SW 1271 (cell line): ENCODE results near the gene SLC38A6.
A peak's percentile ranks its signal among the peaks of the same experiment; 100 is the strongest.

Source experiments
- DNase-seq, 2 experiments: peaks; one replicate each; lab custom pipeline; 2025; lab: John Stamatoyannopoulos, UW

SLC38A6 gene

DNA sequence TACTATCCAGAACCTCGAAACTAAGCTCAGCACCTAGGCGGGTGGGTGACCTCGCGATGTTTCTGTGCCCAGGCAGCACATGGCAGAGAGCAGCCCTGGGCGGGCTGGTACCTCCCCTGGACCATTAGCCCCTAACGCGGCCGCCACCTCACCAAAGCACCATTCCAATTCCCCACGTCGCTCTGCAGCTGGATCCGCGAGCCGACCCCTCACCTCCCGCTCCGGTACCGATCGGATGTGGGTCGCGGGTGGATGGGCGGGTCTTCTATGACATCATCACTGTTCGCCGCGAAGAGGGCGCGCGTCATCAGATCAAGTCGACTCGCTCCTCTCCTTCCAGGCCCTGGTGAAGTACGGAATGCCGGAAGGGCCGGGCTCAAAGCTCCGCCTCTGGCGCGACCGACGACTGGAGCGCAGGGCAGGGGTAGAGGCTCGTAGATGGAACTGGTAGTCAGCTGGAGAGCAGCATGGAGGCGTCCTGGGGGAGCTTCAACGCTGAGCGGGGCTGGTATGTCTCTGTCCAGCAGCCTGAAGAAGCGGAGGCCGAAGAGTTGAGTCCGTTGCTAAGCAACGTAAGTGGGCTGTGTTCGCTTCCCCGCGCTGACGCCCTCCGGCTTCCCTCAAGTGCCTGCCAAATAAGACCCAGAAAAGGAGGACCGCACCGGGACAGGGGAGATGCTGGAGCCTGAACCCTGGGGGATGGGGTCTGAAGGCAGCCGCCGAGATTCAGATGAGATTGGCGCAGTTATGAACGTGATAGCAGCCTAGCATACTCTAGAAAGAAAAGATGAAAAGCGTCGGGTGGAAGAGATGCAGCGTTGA is at the start of gene SLC38A6, which contains the start of gene TRMT5:
TSS of gene SLC38A6 (plus strand) at position 435 of the 822 bp plus-strand sequence. CDS start at position 468, 33 bp downstream.
TSS of gene TRMT5 (minus strand) at position 269 of the 822 bp plus-strand sequence. CDS start at position 163, 106 bp downstream.
- DNase-seq, result peak; percentile 91 to 93

DNA sequence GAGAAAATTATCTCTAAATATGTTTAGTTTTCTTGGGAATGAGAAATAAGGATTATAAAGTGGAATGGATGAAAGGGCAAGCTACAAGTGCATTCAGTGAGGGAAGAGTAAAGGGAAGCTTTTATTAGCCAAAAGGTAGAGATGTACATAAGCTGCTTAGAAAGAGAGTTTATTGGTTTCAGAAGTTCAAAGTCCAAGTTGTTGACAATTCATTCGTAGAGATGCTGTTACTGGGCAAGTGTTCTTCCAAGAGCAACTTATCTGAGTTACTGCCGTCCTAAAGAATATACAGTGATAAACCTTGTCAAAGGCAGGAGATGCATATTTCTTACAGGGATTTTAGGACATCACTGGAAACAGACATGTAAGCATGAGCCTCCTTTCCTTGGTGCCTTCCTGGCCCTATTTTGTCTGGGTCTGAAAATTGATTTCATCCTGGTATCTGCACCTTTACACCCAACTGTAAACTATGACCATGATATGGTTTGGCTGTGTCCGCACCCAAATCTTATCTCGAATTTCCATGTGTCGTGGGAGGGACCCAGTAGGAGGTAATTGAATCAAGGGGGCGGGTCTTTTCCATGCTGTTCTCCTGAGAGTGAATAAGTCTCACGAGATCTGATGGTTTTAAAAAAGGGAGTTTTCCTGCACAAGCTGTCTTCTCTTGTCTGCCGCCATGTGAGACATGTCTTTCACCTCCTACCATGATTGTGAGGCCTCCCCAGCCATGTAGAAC is 47.0 kb upstream of the SLC38A6 start:
- no peak for DNase-seq

DNA sequence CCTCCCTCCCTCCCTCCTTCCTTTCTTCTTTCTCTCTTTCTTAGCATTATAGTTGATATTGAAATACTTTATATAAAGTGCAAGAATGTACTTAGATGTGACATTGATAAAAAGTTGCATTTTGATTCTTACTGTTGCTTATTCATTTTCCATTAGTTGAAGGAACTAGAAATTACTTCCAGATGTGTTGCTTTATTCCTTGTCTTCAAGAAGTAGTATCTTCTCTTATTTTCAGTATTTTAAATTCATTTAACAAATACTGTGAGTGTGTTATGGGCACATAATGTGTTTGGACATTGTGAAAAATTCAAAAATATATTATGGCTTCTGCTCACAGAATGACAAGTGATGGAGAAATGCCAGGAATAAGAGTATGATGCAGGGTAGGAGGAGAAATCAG is 45.7 kb upstream of the SLC38A6 start:
- DNase-seq, result no peak

DNA sequence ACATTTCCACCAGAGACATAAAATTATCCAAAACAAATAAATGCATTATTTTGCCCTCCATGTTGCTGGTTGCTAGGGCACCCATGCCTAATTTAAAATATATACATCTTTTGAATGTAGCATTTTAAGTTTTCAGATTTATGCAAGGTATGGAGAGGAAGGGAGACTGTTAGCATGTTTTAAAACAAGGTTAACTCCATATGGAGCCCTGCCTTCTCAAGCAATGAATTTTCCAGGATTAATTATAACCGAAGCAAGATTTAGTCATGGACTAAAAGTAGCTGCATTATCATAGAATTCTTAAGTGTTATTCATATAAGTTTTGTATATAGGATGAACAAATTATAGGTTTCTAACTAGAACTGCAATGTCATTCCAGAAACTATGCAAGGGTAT is 37.4 kb upstream of the SLC38A6 start:
- DNase-seq, result no peak

DNA sequence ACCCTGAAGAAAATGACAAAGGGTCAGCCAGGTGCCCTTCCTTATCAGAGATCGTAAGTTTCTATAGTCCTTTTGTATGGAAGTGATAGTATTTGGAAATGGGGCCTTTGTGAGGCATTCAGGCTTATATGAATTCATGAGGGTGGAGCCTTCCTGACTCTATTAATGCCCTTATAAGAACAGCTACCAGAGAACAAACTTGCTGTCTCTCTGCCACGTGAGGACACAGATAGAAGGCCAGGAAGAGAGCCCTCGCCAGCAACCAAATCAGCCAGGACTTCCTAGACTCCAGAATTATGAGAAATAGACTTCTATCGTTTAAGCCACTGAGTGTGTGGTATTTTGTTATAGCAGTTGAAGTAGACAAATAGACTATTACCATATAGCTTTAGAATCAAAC is 36.8 kb upstream of the SLC38A6 start:
- no peak for DNase-seq

DNA sequence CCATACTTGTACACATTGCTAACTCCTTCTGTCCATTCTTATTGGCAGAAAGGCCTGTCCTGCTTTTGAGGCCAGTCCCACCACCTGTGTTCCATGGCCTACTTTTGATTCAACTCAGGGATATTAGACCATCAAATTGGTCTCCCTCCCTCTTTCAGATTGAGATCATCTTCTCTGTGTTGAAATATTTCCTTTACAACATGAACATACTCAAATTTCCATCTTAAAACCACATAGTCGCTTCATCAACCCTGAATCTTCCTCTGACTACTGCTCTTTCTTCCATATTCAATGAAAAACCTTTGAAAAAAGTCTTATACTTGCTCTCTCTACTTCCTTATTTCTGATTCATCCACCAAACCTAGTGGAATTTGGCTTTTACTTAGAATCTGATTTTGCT is 35.1 kb upstream of the SLC38A6 start:
- DNase-seq, result no peak

- no peak for DNase-seq
Observed at GRCh38 chr14:60946773-60947172, 34.3 kb upstream of the SLC38A6 start.

GRCh38 chr14:60951776-60952435 is 29.1 kb upstream of the SLC38A6 start:
- DNase-seq, result no peak

DNA sequence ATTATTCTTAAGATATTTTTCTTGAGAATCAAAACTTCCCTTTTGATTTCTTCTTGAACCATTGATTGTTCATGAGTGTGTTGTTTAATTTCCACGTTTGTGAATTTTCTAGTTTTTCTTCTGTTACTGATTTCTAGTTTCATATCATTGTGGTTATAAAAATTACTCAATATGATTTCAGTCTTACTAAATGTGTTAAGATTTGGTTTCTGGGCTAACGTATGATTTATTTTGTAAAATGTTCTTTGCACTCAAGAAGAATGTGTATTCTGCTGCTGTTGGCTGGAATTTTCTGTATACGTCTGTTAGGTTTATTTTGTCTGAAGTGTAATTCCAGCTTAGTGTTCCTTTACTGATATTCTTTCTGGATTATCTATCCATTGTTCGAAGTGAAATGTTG is 24.8 kb upstream of the SLC38A6 start:
- DNase-seq, result no peak

DNA sequence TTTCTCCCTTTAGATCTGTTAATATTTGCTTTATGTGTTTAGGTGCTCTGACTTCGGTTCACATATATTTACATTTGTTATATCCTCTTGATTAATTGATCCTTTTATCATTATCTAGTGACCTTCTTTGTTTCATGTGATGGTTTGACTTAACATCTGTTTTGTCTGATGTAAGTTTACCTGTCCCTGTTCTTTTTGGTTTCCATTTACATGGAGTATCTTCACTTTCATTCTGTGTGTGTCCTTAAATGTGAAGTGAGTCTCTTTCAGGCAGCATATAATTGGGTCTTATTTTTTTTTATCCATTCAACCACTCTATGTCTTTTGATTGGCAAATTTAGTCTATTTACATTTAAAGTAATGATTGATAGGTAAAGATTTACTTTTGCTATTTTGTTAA is 24.4 kb upstream of the SLC38A6 start:
- no peak for DNase-seq

GRCh38 chr14:60958146-60958545 is 22.9 kb upstream of the SLC38A6 start:
- DNase-seq, result no peak

DNA sequence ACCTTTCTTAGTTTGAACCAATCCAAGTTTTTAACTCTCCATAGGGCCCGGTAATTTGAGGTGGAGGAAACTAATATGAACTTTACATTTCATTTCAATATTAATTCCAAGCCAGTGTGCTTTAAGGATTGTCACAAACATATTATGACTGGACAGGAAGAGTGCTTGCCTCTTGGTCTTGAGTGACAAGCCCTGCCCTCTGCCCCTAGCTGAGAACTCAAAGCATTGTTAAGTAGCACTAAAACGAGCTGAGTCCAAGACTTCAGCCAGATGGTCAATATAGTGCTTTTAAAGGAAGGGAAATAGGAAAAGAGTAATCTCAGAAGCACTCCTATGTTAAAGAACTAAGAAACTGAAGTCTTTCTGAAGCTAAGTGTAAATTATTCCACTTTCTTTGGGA is 17.3 kb upstream of the SLC38A6 start:
- DNase-seq, result no peak

DNA sequence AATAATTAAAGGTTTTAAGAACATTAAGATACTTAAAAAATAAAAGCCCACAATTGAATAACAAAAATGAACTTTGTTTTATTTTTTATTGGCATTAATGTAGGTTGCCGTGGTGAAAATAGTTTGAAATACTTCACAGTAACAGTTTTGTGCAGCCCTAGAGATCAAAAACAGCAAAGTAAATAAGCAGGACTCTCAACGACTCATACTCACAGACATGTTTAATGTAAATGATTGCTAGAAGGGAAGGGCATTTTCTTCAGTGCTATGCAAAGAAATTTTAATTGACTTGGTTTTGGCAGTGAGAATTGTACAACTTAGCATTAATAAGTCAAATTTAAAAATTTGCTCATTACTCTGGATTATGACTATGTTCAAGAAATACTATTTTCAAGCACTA is 16.1 kb upstream of the SLC38A6 start:
- DNase-seq, result no peak

DNA sequence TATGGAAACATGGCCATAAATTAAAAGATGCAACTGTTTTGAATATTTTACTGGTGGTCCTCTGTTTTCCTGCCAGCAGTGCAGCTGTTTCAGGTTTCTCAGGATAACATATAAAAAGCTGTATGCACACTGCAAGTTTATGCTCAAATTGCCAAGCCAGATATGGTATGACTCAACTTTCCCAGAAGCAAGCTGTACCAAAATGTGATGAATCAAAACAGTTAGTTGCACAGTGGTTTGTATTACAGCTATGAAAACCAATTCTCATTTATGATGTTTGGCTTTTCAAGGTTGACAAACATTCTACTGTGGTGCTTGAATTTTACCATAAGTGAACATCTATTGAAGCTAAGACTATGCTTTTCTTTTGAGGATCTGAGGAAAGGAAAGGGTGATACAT is 15.6 kb upstream of the SLC38A6 start:
- no peak for DNase-seq

GRCh38 chr14:60968099-60968498 is 12.9 kb upstream of the SLC38A6 start:
- no peak for DNase-seq

GRCh38 chr14:60968671-60969070 is 12.4 kb upstream of the SLC38A6 start:
- no peak for DNase-seq

GRCh38 chr14:60970146-60970545 is 10.9 kb upstream of the SLC38A6 start:
- DNase-seq, result no peak

DNA sequence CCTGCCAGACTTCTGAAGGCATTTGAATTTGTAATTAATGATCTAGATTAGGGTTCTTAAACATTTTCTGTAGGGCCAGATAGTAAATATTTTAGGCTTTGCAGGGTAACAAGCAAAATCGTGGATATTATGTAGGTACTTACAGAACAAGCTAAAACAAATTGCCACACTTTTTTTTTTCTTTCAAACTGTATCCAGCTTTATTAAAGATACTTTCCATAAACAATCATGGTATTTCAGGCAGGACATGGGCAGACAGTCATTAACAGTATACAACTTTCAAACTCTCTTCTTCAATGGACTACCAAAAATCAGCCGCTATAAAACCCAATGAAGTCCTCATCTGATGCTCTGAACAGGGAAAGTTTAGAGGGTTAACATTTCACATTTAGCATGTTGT is 9.8 kb upstream of the SLC38A6 start:
- no peak for DNase-seq

- DNase-seq, result no peak
Observed at GRCh38 chr14:60972295-60972694, 8.8 kb upstream of the SLC38A6 start.

GRCh38 chr14:60973070-60973469 is 8.0 kb upstream of the SLC38A6 start:
- no peak for DNase-seq

DNA sequence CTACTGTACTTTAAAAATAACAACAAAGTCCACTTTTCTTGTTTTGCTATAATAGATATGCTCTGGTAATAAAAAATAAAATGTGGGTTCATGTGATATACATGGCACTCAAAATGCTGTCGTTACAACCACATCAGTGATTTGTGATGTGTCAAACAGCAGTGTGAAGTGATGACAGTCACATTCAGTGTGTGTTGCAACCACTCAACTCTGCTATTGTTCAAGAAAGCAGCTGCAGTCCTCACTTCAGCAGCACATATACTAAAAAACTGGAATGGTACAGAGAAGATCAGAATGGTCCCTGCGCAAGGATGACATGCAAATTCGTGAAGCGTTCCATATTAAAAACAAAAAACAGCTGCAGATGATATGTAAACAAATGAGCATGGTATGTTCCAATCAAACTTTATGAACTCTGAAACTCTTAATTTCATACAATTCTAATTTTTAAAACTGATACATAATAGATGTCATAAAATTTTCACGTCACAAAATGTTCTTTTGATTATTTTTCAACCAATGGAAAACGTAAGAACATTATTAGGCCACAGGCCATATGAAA is 6.9 kb upstream of the SLC38A6 start:
- DNase-seq, result no peak

DNA sequence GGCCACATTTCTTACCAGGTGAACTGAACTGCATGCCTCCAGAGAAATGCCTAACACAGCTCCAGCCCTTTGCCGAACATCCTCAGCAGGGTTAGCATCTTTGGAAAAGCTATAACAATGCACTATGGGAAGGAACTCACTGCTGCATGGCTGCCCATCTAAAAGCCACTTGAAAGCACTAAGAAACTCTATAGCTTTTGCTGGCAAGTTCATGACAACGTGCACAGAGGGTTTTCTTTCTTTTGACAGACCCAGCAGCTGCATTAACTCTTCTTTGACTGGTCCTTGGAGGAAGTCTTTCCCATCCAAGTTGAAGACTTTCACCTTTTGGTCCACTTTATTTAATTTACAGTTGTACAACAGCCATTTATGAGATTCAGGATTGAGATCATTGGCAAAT is 5.5 kb upstream of the SLC38A6 start:
- DNase-seq, result no peak
